OCI-LY7 (cell line): ENCODE measurements around the gene P3R3URF. TPM values are rescaled to one million over a fixed set of nuclear protein-coding genes. Genes with fewer than 3 reads are reported as not detected.

Experiments used
- BruUV-seq: library from RNA; stranded (reverse); fragments of 400-500 nt; replicated peaks from 2 replicates; lab custom pipeline; 2021; lab: Mats Ljungman, UMichigan
- CTCF ChIA-PET: fragments of 300-600 bp; sonication (Branson Sonifier 250); formaldehyde crosslinking; loops from one replicate; lab custom pipeline; 2022; ENCODE audit warnings: antibody characterized with exemption; ENCODE audit not compliant: unreplicated experiment; lab: Charles Lee
- POLR2A ChIA-PET: fragments of 300-600 bp; sonication (Branson Sonifier 250); formaldehyde crosslinking; loops from one replicate; lab custom pipeline; 2022; ENCODE audit warnings: antibody characterized with exemption; lab: Charles Lee
- DNase-seq: peaks from one replicate; pipeline ENCODE4 v3.0.0-alpha.2; 2015; ENCODE audit warnings: low spot score
- H2AFZ ChIP-seq: fragments of 200-600 bp; sonication (generic), shearing (Covaris generic); 2 replicates; pipeline ENCODE4 v1.6.1; 2014; ENCODE audit warnings: mild to moderate bottlenecking, antibody characterized with exemption, low read length, moderate library complexity
- H3K27ac ChIP-seq: fragments of 200-600 bp; sonication (generic); 2 replicates; pipeline ENCODE4 v1.5.1; 2014; ENCODE audit warnings: mixed run types, low read depth, mild to moderate bottlenecking, moderate library complexity, low read length, inconsistent platforms; ENCODE audit not compliant: poor library complexity, severe bottlenecking
- H3K36me3 ChIP-seq: fragments of 200-600 bp; sonication (generic); 2 replicates; pipeline ENCODE4 v1.6.1; 2014; ENCODE audit warnings: mild to moderate bottlenecking, antibody characterized with exemption, low read length, moderate library complexity, mixed read lengths; ENCODE audit not compliant: insufficient read depth
- H3K4me1 ChIP-seq: fragments of 200-600 bp; sonication (generic); 2 replicates; pipeline ENCODE4 v1.5.1; 2014; ENCODE audit warnings: mild to moderate bottlenecking, low read length; ENCODE audit not compliant: insufficient read depth, poor library complexity, severe bottlenecking
- H3K4me2 ChIP-seq: fragments of 200-600 bp; sonication (generic); 2 replicates; pipeline ENCODE4 v1.6.1; 2014; ENCODE audit warnings: mild to moderate bottlenecking, low read length
- H3K4me3 ChIP-seq: fragments of 200-600 bp; sonication (generic); 2 replicates; pipeline ENCODE4 v1.5.1; 2014; ENCODE audit warnings: mild to moderate bottlenecking, low read depth, low read length; ENCODE audit not compliant: poor library complexity, severe bottlenecking
- H3K79me2 ChIP-seq: fragments of 200-600 bp; sonication (generic); 2 replicates; pipeline ENCODE4 v1.6.1; 2016; ENCODE audit warnings: low read depth, mild to moderate bottlenecking, low read length, moderate library complexity, mixed read lengths; ENCODE audit not compliant: insufficient read depth
- H3K9me2 ChIP-seq: fragments of 200-600 bp; sonication (generic); 2 replicates; pipeline ENCODE4 v1.6.1; 2016; ENCODE audit warnings: mild to moderate bottlenecking, low read length, mixed read lengths; ENCODE audit not compliant: insufficient read depth
- H3K9me3 ChIP-seq: fragments of 200-600 bp; sonication (generic); 2 replicates; pipeline ENCODE4 v1.6.1; 2014; ENCODE audit warnings: mild to moderate bottlenecking, mixed run types, low read length, mixed read lengths
- H4K20me1 ChIP-seq: fragments of 200-600 bp; sonication (generic); 2 replicates; pipeline ENCODE4 v1.6.1; 2014; ENCODE audit warnings: mild to moderate bottlenecking, antibody characterized with exemption, low read length, moderate library complexity, mixed read lengths; ENCODE audit not compliant: insufficient read depth
- CTCF ChIP-seq: fragments of 200-600 bp; sonication (generic); conservative IDR thresholded peaks from 2 replicates; pipeline ENCODE4 v1.5.1; 2014; ENCODE audit warnings: mild to moderate bottlenecking, antibody characterized with exemption, low read length, moderate library complexity, mixed read lengths
- EZH2phosphoT487 ChIP-seq: fragments of 200-600 bp; sonication (generic); IDR thresholded peaks from 2 replicates; pipeline ENCODE4 v1.6.1; 2018; ENCODE audit warnings: low read depth, borderline replicate concordance, mild to moderate bottlenecking, mixed run types, antibody characterized with exemption, low read length, moderate library complexity, mixed read lengths
- intact Hi-C: fragments of 100-400 bp; cut with micrococcal nuclease; formaldehyde crosslinking; loops from one replicate; pipeline ENCODE4 v1.10.0; 2022; ENCODE audit not compliant: unreplicated experiment
- total RNA-seq, 2 experiments: library from RNA; depleted of rRNA in 1 of 2; stranded (reverse); fragments of >200 nt in 1 of 2; shearing (Covaris generic) in 1 of 2; gene quantifications; 2 replicates each; pipeline ENCODE4 v1.2.3, GENCODE V29; 2014 to 2022

P3R3URF gene
- total RNA-seq, 2 experiments from 2014 or later, result not detected

- Histone ChIP-seq H3K4me2 (peak within 1 kb of the TSS; percentile 96), H3K36me3 (no peaks in the 10 kb centered on the region), H3K79me2 (peaks cover 45% of the 10 kb centered on the region), H3K4me3 (peak within 1 kb of the TSS; percentile 95), H3K4me1 (peaks cover 26% of the 10 kb centered on the region), H3K9me3 (no peaks in the 10 kb centered on the region), H4K20me1 (no peaks in the 10 kb centered on the region), H3K27ac (peak within 1 kb of the TSS; percentile 73), H2AFZ (peak within 1 kb of the TSS; percentile 88; the same call in 1 of the 2 replicates), H3K9me2 (no peaks in the 10 kb centered on the region)
- CTCF ChIA-PET, result no interaction called here
- no peak for TF ChIP-seq CTCF
- TF ChIP-seq EZH2phosphoT487, result no peak
- no TSS peak for BruUV-seq
- intact Hi-C loops, result loop anchor here (1.0 to 2.0 kb wide), 4 partner anchors 34 to 446 kb away; partner anchors contain the start of genes GPBP1L1 and POMGNT1
- POLR2A ChIA-PET, result interaction anchor here (0.5 to 2.5 kb wide), 4 partner anchors 9 to 200 kb away, joined by 3 to 7 read pairs (median 3); no protein-coding TSS in a partner anchor
- DNase-seq, result peak; percentile 98
These were observed 43.6 kb downstream of the P3R3URF start, which contains the start of gene PIK3R3 for GRCh38 chr1:46132529-46133180. TSS of gene PIK3R3 (minus strand) at chr1:46132629. CDS start at chr1:46131952, 677 bp downstream.

DNA sequence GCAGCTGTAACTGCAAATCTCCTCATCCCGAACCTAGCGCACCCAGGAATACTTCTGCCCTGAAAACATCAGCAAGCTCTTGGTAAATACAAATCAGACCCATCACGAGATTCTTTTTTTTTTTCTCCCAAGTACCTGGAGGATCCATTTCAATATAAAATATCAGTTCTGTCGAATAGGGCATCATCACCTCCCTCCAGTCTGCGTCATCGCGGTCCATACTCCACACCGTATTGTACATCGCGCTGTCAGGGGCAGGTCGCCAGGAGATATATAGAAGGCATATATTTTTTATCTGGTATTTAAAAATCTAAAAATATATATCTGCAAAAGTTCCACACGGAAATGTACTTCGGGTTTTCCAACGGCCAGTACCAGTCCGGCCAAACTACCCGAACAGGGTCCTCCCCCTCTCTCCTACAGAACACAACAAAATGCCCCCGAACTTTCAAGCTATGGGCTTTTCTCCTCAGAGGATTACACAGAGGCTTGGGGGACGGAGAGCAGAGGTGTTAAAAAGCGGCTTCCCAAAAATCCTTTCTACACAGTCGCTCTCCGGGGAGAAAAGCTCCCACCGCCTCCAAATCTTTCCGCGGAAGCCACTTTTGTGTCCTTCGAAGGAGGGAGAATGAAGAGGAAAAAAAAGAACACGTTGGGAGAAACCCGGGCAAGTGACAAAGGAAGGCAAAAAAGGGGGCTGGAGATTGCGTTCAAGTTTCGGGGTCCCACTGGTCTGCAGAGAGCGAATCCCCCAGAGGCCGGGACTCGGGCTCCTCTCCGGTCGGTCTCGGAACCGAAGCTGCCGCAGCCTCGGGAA, 44.4 kb downstream of the P3R3URF start:
- H4K20me1 ChIP-seq, result no peaks in the 10 kb centered on the region
- H3K9me2 ChIP-seq, result no peaks in the 10 kb centered on the region
- no peaks in the 10 kb centered on the region for H3K36me3 ChIP-seq
- peak overlapping the region; percentile 88; the same call in 1 of the 2 replicates for H2AFZ ChIP-seq
- H3K79me2 ChIP-seq, result peaks cover 47% of the 10 kb centered on the region
- peaks cover 26% of the 10 kb centered on the region for H3K4me1 ChIP-seq
- intact Hi-C loops, result loop anchor here (2.0 kb wide), 3 partner anchors 35 to 445 kb away; partner anchors contain the start of genes GPBP1L1 and POMGNT1
- peak overlapping the region; percentile 65 for H3K4me2 ChIP-seq
- H3K27ac ChIP-seq, result peak overlapping the region; percentile 73
- ChIA-PET POLR2A (interaction anchor here (0.5 to 2.5 kb wide), 10 partner anchors 8 to 201 kb away, joined by 3 to 7 read pairs (median 3); no protein-coding TSS in a partner anchor), CTCF (no interaction called here)
- DNase-seq, result peak; percentile 54
- peak overlapping the region; percentile 95 for H3K4me3 ChIP-seq
- H3K9me3 ChIP-seq, result no peaks in the 10 kb centered on the region
- no TSS peak for BruUV-seq
- TF ChIP-seq CTCF (no peak), EZH2phosphoT487 (no peak)
